Endodermal cell (in vitro differentiated cells): ENCODE measurements around the gene NTPCR. TPM values are rescaled to one million over a fixed set of nuclear protein-coding genes. Genes with fewer than 3 reads are reported as not detected.

Source experiments
- DNase-seq: peaks from one replicate; pipeline ENCODE4 v3.0.0-alpha.2; 2017
- H3K27ac ChIP-seq: 2 replicates; pipeline ENCODE4 v1.5.1; 2013; ENCODE audit warnings: mild to moderate bottlenecking, low read depth, low read length, moderate library complexity
- H3K27me3 ChIP-seq: 2 replicates; pipeline ENCODE4 v1.6.1; 2013; ENCODE audit warnings: mild to moderate bottlenecking, low read length, moderate library complexity; ENCODE audit not compliant: insufficient read depth, control insufficient read depth, poor library complexity, severe bottlenecking
- H3K36me3 ChIP-seq: 2 replicates; pipeline ENCODE4 v1.7.0; 2013; ENCODE audit warnings: mild to moderate bottlenecking, low read length, moderate library complexity; ENCODE audit not compliant: control insufficient read depth, insufficient read depth
- H3K4me1 ChIP-seq: one replicate; pipeline ENCODE4 v1.7.0; 2013; ENCODE audit warnings: low read length; ENCODE audit not compliant: control insufficient read depth, insufficient read depth
- H3K4me3 ChIP-seq: 2 replicates; pipeline ENCODE4 v1.5.1; 2013; ENCODE audit warnings: mild to moderate bottlenecking, low read length, moderate library complexity
- H3K9ac ChIP-seq: 2 replicates; pipeline ENCODE4 v1.6.1; 2013; ENCODE audit warnings: mild to moderate bottlenecking, low read length, moderate library complexity; ENCODE audit not compliant: poor library complexity, severe bottlenecking; ENCODE audit errors: extremely low read depth
- H3K9me3 ChIP-seq: 2 replicates; pipeline ENCODE4 v1.6.1; 2013; ENCODE audit warnings: mild to moderate bottlenecking, low read length, moderate library complexity; ENCODE audit not compliant: control insufficient read depth
- H3K27ac Mint-ChIP-seq: 2 replicates; pipeline ENCODE4 v1.8.0; 2020; ENCODE audit warnings: mixed read lengths
- H3K27me3 Mint-ChIP-seq: 2 replicates; pipeline ENCODE4 v1.8.0; 2021; ENCODE audit warnings: mild to moderate bottlenecking, mixed read lengths; ENCODE audit not compliant: insufficient read depth
- H3K36me3 Mint-ChIP-seq: 2 replicates; pipeline ENCODE4 v1.8.0; 2020; ENCODE audit warnings: low read depth, mixed read lengths
- H3K4me1 Mint-ChIP-seq: 2 replicates; pipeline ENCODE4 v1.8.0; 2020; ENCODE audit warnings: mixed read lengths
- H3K4me3 Mint-ChIP-seq: 2 replicates; pipeline ENCODE4 v1.8.0; 2020; ENCODE audit warnings: mild to moderate bottlenecking, moderate library complexity, mixed read lengths
- H3K9me3 Mint-ChIP-seq: 2 replicates; pipeline ENCODE4 v1.8.0; 2020; ENCODE audit warnings: mild to moderate bottlenecking, mixed read lengths
- WGBS, 2 experiments: methylation state at CpG; one replicate each; pipeline versions ENCODE4 v1.1.5 to v1.1.7; 2013; ENCODE audit warnings: missing lambda C conversion rate in 2 of 2, mixed read lengths in 1 of 2; ENCODE audit not compliant: insufficient coverage in 1 of 2, insufficient read length in 1 of 2; 5-methylcytosine and 5-hydroxymethylcytosine counted together
- total RNA-seq, 2 donors: library from RNA; stranded (reverse); fragmentation: NEBNext Ultra II Directional in 1 of 2; extraction: Animal tissue kit (Norgen Biotek cat#: 25700) in 1 of 2; gene quantifications; 2 replicates in 1 of 2; 3 replicates in 1 of 2; pipeline ENCODE4 v1.2.1, GENCODE V29; 2021
- TF ChIP-seq, protein P1 (sequence below): fragments of 200-600 bp; sonication (generic); conservative IDR thresholded peaks from 2 replicates; pipeline ENCODE4 v1.5.0; 2021; ENCODE audit warnings: antibody characterized with exemption, mild to moderate bottlenecking

The NTPCR gene
- total RNA-seq, 2 donors from 2014 or later: 30.9 to 43.3 TPM

DNA sequence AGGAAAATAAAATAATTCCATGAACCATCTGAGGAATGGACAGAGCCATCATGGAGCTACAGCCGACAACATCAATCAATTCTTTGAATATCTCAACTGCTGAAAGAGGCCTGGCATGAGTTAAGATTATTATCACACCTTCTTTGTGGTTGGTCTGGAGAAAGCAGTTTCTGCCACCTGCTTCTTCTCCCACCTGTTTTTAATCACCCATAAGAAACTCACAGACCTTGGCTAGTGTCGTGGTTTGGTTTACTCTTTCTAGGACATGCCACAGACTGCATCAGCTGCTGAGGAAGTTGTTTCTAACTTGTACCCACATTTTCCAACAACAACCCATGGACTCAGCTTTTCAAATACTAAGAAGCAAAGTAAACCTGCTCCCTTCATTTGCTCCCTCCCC, 65.6 kb downstream of the NTPCR start:
- TF ChIP-seq, protein P1, sequence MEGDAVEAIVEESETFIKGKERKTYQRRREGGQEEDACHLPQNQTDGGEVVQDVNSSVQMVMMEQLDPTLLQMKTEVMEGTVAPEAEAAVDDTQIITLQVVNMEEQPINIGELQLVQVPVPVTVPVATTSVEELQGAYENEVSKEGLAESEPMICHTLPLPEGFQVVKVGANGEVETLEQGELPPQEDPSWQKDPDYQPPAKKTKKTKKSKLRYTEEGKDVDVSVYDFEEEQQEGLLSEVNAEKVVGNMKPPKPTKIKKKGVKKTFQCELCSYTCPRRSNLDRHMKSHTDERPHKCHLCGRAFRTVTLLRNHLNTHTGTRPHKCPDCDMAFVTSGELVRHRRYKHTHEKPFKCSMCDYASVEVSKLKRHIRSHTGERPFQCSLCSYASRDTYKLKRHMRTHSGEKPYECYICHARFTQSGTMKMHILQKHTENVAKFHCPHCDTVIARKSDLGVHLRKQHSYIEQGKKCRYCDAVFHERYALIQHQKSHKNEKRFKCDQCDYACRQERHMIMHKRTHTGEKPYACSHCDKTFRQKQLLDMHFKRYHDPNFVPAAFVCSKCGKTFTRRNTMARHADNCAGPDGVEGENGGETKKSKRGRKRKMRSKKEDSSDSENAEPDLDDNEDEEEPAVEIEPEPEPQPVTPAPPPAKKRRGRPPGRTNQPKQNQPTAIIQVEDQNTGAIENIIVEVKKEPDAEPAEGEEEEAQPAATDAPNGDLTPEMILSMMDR: no peak
- Mint-ChIP-seq H3K27ac (no peak overlapping the region), H3K36me3 (peaks cover 27% of the 10 kb centered on the region), H3K4me3 (no peak overlapping the region), H3K27me3 (peaks cover 29% of the 10 kb centered on the region), H3K9me3 (no peaks in the 10 kb centered on the region), H3K4me1 (peaks cover 20% of the 10 kb centered on the region)
- H3K36me3 ChIP-seq: no peaks in the 10 kb centered on the region
- peaks cover 8% of the 10 kb centered on the region for H3K4me1 ChIP-seq
- no peak overlapping the region for H3K27ac ChIP-seq
- H3K4me3 ChIP-seq: no peak overlapping the region
- H3K9ac ChIP-seq: no peak overlapping the region
- DNase-seq: no peak
- H3K27me3 ChIP-seq: peaks cover 20% of the 10 kb centered on the region
- H3K9me3 ChIP-seq: no peaks in the 10 kb centered on the region
- 92 to 94% methylated on average over 2 of the region's 2 CpGs for WGBS, 2 experiments

GRCh38 chr1:233016798-233017197, 66.4 kb downstream of the NTPCR start:
- Histone ChIP-seq H3K27ac (no peak overlapping the region), H3K4me1 (peaks cover 8% of the 10 kb centered on the region), H3K9me3 (no peaks in the 10 kb centered on the region), H3K9ac (no peak overlapping the region), H3K36me3 (no peaks in the 10 kb centered on the region), H3K4me3 (no peak overlapping the region), H3K27me3 (peaks cover 27% of the 10 kb centered on the region)
- H3K9me3 Mint-ChIP-seq: no peaks in the 10 kb centered on the region
- H3K27me3 Mint-ChIP-seq: peaks cover 37% of the 10 kb centered on the region
- H3K27ac Mint-ChIP-seq: no peak overlapping the region
- no peak overlapping the region for H3K4me3 Mint-ChIP-seq
- TF ChIP-seq, protein P1: no peak
- peaks cover 20% of the 10 kb centered on the region for H3K4me1 Mint-ChIP-seq
- WGBS, 2 experiments: 94 to 96% methylated on average over 5 of the region's 6 CpGs
- peaks cover 27% of the 10 kb centered on the region for H3K36me3 Mint-ChIP-seq
- no peak for DNase-seq

DNA sequence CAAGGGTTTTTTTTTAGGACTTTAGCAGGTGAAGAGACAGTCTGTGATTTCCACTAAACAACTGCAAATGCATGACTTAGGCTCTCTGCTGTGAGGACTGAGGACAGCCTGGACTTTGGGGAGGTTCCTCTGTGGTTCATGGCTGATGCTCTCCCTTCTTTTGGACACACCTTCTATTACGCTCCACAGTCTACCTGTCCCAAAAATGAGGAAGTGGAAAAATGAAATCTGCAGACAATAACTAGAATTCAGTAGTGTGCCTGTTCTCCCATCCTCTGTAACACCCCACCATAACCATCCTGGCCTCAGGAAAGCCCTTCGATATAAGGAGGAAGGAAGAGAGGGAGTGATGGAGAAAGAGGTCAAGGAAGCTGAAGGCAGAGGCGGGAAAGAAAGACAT, 68.7 kb downstream of the NTPCR start:
- Mint-ChIP-seq H3K4me1 (peaks cover 20% of the 10 kb centered on the region), H3K36me3 (peaks cover 19% of the 10 kb centered on the region), H3K4me3 (no peak overlapping the region), H3K27me3 (peaks cover 53% of the 10 kb centered on the region), H3K27ac (no peak overlapping the region), H3K9me3 (no peaks in the 10 kb centered on the region)
- H3K27me3 ChIP-seq: peaks cover 34% of the 10 kb centered on the region
- H3K9me3 ChIP-seq: no peaks in the 10 kb centered on the region
- TF ChIP-seq, protein P1: no peak
- no peak overlapping the region for H3K9ac ChIP-seq
- H3K4me1 ChIP-seq: peaks cover 8% of the 10 kb centered on the region
- H3K4me3 ChIP-seq: no peak overlapping the region
- H3K27ac ChIP-seq: no peak overlapping the region
- DNase-seq: no peak
- no peaks in the 10 kb centered on the region for H3K36me3 ChIP-seq
- WGBS, 2 experiments: 93 to 96% methylated on average over 2 to 3 of the region's 3 CpGs
